ENCODE measurements around the gene DIP2B.
"Not testable (repeated sequence)": the region's sequence is repeated elsewhere in the genome, so short reads cannot be mapped to it uniquely, and the experiment has no call there.

The DIP2B gene

DNA sequence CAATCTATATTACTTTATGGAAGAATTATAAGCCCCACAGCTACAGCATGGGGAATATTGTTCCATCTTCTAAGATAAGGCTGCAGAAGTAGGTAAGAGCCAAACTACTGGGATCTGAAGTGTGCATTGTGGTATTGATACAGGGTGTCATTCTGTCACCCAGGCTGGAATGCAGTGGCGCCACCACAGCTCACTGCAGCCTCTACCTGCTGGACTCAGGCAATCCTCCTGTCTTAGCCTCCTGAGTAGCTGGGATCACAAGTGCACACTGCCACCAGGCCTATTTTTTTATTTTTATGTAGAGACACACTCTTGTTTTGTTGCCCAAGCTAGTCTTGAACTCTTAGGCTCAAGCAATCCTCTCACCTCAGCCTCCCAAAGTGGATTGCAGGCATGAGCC lies 21.3 kb upstream of the DIP2B start:
- TF ChIP-seq, protein P1, sequence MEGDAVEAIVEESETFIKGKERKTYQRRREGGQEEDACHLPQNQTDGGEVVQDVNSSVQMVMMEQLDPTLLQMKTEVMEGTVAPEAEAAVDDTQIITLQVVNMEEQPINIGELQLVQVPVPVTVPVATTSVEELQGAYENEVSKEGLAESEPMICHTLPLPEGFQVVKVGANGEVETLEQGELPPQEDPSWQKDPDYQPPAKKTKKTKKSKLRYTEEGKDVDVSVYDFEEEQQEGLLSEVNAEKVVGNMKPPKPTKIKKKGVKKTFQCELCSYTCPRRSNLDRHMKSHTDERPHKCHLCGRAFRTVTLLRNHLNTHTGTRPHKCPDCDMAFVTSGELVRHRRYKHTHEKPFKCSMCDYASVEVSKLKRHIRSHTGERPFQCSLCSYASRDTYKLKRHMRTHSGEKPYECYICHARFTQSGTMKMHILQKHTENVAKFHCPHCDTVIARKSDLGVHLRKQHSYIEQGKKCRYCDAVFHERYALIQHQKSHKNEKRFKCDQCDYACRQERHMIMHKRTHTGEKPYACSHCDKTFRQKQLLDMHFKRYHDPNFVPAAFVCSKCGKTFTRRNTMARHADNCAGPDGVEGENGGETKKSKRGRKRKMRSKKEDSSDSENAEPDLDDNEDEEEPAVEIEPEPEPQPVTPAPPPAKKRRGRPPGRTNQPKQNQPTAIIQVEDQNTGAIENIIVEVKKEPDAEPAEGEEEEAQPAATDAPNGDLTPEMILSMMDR (IDR thresholded peaks at IDR 0.05; ENCODE audit: low read depth, low read length, missing control alignments) = no peak
- no peak overlapping the region for H3K4me3 ChIP-seq (ENCODE audit: low read depth, low read length)
- DNase-seq (ENCODE audit: low read depth) = no peak

DNA sequence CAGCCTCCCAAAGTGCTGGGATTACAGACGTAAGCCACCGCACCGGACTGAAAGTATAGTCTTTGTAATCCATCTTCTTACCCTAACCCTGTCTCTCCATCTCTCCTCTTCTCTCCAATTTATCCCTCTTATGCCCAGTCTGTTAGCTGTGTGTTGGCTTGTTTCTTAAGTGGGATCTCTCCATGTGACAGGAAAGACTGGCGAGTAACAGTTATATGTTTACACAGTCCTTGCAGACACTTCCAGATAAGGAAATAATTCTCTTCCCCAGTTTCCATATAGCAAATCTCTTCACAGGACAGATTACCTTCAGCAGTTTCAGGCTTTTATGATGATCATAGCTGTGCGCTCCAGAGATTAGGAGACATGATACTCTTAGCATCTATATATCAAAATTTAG lies 16.0 kb upstream of the DIP2B start:
- no peak for DNase-seq (ENCODE audit: low read depth)
- no peak overlapping the region for H3K4me3 ChIP-seq (ENCODE audit: low read depth, low read length)
- TF ChIP-seq, protein P1 (IDR thresholded peaks at IDR 0.05; ENCODE audit: low read depth, low read length, missing control alignments) = no peak

DNA sequence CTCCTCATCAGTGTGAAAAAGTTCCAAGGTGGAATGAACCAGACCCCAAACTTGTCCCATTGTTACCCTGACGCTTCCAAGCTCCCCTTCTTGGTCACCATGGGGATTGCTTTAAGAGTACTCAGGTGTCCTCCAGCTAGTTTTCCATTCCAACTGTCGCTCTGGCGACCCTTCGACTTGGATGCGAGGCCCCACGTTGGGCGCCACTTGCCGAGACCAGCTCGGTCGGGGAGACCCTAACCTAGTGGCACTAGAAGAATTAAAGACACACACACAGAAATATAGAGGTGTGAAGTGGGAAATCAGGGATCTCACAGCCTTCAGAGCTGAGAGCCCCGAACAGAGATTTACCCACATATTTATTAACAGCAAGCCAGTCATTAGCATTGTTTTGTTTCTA lies 6.7 kb upstream of the DIP2B start:
- not testable (repeated sequence) for H3K4me3 ChIP-seq (ENCODE audit: low read depth, low read length); DNase-seq (ENCODE audit: low read depth)

DNA sequence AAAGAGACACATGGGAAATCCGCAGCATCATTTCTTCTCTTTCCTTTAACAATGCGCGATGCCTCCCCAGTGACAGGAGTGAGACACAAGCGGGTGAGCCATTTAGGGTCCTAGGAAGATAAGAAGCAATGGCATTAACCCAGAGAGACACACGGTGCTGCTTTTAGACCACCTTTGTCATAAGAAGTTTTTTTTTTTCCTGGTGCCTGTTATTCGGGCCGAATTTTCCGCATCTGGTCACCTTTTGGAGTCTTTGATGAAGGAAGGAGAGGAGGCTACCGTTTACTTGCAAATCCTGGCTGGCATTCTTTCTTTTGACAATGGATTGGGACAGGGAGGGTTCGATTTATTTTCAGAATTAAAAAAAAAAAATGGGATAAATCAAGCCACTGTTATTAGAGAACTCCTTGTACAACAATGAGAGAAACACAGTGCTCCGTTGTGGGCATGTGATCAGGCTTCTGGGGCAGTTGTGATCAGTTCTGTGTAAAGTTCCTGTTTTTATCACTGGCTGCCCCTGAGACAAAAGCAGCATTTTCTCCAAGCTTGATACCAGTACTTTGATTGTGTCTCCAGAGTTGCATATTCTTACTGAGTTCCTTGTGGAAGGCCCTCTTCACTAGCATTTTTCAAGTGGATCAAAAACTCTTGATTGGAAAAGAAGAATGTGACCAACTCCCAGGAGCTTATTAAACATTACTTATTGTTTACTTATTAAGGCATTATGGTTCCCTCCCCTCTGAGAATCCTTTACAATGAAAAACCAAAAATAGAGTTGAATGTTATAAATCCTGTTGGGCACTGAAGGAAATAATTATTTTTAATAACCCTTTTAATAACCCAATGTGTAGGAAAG lies 1.1 kb downstream of the DIP2B start:
- peak overlapping the region; percentile 99 for H3K4me3 ChIP-seq (ENCODE audit: low read depth, low read length)
- no peak for DNase-seq (ENCODE audit: low read depth)
- TF ChIP-seq, protein P1 (IDR thresholded peaks at IDR 0.05; ENCODE audit: low read depth, low read length, missing control alignments) = no peak

DNA sequence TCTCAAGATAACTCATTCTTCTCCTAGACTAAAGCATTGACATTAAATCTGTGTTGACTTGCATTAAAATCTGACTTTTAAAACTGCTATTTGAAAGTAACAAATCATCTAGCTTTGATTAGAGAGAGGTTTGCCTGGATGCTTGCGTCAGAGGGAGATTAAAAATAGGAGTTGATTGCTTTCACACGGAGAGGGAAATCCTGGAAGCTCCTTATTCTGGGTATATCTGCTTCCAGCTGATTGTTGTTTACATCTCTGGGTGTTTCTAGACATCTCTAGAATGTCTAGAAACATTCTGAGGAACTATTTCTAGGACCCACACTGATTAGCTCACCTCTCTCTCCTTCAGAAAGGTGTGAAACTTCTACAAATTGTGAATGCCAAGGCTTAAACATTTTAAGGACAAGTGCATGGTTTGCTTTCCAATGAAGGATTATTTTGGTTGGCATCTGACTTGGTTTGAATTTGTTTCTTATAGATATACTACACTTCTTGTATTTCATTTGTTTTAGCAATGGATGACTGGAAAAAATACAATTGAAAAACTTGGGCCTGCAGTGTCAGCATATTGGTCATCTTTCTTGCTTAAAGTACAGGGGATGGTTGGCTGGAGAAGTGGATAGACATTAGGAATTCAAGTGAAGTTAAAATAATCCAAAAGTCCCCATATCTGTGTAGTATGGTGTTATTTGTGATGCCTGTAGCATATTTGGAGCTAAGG lies 2.1 kb downstream of the DIP2B start:
- TF ChIP-seq, protein P1 (IDR thresholded peaks at IDR 0.05; ENCODE audit: low read depth, low read length, missing control alignments) = no peak
- H3K4me3 ChIP-seq (ENCODE audit: low read depth, low read length) = peak overlapping the region; percentile 99
- no peak for DNase-seq (ENCODE audit: low read depth)

DNA sequence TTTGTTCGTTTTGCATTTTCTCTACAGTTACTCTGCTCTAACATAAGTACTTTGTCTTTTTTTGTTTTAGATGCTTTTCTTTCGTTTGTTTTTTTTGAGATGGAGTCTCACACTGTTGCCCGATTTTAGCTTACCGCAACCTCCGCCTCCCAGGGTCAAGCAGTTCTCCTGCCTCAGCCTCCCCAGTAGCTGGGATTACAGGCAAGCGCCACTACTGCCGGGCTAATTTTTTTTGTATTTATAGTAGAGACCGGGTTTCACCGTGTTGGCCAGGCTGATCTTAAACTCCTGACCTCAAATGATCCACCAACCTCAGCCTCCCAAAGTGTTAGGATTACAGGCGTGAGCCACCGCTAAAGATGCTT lies 2.7 kb downstream of the DIP2B start:
- DNase-seq (ENCODE audit: low read depth) = no peak
- TF ChIP-seq, protein P1 (IDR thresholded peaks at IDR 0.05; ENCODE audit: low read depth, low read length, missing control alignments) = no peak
- no peak overlapping the region for H3K4me3 ChIP-seq (ENCODE audit: low read depth, low read length)

DNA sequence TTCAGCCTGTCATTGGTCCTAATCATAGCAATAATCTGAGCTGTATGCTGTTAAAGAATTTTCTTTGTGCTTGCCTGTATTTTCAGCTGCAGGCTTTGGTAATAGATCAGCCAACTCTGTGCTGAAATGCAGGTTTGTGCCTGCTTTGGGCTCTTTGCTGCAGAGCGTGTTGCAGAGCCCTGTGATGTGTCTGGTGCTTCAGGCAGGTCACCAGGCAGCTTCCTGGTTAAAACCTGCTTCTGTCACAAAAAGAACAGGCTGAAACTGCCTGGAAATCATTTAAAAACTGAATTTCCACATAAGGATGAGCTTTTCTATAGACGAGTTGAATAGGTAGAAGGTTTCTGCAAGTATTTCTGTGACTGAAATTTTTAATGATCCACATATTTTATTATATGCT lies 3.1 kb downstream of the DIP2B start:
- TF ChIP-seq, protein P1 (IDR thresholded peaks at IDR 0.05; ENCODE audit: low read depth, low read length, missing control alignments) = no peak
- no peak overlapping the region for H3K4me3 ChIP-seq (ENCODE audit: low read depth, low read length)
- no peak for DNase-seq (ENCODE audit: low read depth)

All from GM12864 (cell line).